Activated CD8-positive, alpha-beta memory T cell treated with anti-CD3 and anti-CD28 coated beads for 24 hours (primary cell): ENCODE measurements around the gene COMT.

Source experiments
- DNase-seq: peaks from one replicate; pipeline ENCODE4 v3.0.0-alpha.2; 2020

COMT gene

DNA sequence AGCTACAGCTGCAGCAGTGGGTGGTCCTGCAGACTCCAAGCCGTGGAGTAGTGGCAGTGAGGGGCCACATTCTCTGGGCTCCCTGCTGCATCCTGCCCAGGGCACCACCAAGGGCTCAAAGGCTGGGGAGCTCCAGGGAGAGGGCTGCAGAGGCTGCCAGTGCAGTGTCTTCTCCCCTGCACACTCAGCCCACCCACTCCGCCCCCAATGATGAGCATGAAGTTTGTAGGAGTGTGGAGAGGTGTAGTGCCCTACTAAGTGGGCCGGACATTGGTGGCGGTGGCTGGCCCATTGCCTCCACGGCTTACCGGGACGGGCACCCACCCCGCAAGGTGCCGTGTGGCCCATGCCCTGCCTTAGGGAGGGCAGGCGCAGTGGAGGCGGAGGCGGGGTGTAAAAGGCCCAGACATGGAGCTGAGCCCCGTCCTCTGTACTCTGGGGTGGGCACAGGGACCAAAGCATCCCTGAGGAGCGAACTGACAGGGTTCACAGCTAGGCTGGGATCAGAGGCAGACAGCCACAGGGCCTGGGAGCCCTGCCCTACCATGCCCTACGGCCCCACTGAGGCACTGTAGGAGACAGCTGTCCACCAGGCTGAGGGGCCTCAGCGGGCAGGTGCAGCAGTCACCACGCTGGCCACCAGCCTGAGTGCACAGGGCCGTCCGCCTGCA lies 56.1 kb downstream of the COMT start:
- no peak for DNase-seq

DNA sequence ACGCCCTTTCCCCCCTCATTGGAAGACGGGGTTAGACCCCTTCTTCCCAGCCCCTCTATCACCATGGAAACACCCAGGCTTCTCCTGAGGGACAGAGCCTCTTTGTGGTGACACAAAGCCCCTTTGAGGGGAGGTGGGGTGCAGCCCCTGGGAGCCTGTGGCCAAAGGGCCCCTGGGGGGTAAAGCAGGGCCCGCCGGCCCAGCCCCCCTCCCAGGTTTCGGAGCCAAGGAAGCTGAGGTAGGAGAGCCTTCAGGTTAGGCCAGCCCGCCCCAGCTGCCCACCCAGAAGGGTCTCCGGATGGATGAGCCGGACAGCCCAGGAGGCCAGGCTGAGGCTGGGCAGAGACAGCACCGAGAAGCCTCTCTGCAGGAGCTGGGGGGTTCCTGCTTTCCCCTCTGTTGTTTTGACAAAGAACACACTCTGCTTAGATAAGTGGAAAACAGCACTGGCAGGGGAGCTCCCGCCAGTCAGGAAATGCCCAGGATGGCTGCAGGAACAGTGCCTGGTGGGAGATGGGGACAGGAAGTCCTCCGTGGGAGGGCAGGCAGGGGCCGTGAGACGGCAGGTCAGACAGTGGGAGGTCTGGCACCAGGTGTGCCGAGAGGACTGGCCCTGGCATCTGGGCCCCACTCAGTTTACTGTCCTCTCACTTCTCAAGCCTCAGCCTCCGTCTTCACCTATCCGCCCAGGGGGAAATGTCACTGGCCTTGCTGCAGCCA lies 56.8 kb downstream of the COMT start:
- DNase-seq, result no peak

DNA sequence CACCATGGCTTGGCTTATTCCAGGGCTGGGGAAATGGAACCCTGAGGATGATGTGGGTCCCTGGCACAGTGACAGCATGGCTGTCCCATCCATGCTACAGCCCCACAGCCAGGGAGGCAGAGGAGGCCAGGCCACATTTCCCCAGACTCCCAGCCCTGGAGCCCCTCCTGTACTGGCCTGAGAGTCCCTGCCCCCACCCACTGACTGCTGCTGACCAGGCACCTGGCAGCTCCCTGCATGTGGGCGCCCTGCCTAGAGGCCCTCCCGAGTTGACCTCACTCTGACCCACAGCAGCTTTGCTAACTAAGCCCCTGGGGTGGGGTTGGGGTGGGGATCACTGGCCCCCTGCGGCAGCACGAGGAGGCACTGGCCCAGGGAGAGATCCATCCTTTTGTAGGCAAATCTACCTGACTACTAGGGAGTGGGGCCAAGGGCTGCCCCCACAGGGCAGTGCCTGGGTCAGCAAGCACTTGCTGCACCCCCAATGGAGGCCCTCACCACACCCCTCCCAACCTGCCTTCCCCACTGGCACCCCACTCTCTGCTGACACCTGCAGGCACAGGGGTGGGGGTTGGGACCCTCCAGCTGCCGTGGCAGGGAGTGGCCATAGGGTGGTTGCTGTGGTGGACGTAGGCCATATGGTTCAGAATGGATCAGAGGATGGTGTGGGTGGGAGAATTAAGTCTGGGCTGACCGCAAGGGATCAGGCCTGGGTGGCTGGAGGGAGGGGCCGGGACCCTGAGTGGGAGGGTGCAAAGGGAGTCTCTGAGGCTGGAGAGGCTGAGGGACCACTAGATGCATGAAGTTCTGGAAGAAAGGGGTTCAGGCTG lies 57.6 kb downstream of the COMT start:
- DNase-seq, result no peak

DNA sequence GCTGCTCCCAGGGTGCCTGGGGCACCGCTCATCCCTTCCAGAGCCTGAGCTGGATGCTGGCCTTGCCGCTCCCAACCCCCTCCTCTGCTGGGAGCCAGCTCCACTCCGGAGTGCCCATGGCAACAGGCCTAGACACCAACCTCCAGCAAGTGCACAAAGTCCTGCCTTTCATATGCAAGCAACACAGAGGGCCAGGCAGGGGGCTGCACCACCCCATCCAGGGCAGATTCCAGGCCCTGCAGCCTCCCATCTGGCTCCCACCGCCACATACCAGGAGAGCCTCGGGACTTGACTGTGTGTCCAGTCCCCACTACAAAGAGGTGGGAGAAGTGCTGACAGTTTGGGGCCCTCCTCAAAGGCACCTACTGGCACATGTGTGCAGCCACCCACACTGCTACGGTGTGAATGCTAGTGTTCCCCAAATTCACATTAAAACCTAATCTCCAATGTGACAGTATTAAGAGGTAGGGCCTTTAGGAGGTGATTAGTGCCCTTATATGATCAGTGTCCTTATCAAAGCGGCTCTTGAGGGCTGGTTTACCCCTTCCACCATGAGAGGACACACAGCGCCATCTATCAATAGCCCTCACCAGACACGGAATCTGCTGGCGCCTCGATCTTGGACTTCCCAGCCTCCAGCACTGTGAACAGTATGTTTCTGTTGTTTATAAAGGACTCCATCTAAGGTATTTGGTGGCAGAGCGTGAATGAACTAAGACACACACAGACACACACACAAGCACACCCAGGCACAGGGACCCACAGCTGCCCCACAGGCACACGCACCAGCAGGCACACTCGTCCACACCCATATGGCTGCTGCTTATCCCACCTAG lies 58.9 kb downstream of the COMT start:
- no peak for DNase-seq

DNA sequence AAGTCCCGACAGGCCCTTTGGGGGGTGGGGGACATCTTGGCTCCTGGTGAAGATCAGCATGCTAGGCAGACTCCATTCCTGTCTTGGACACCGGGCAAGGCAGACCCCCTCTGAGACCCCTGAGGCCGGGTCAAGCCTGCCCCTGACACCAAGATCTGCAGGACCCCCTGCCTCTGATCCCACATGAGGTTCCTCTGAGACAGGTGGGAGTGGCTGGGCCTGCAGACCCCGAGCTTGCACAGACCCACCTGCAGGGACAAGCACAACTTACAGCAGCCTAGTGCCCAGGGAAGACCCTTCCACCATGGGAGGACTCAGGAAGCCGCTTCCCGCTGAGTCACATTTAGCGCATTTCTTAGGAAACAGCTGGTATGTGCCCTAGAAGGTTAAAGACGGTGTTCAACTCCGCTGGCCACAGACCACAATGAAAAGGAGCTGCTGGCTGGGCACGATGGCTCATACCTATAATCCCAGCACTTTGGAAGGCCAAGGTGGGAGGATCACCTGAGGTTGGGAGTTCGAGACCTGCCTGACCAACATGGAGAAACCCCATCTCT lies 59.6 kb downstream of the COMT start:
- DNase-seq, result no peak

DNA sequence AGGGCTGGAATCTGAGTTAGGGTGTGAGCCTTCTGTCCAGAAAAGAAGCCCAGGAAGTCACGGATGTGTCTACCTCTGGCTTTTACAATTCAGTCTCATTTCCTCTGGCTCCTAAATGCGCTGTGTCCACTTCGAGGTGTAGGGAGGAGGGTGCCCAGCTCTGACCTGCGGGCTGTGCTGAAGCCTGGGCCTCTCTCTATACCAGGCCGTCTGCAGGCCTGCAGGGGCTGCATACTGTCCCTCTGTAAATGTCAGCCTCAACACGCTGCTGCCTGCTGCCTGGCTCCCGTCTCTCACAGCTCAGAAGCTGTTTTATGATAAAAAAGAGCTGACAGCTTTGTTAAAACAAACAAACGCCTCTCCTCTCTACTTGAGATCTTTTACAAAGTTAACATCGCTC lies 60.6 kb downstream of the COMT start:
- no peak for DNase-seq

DNA sequence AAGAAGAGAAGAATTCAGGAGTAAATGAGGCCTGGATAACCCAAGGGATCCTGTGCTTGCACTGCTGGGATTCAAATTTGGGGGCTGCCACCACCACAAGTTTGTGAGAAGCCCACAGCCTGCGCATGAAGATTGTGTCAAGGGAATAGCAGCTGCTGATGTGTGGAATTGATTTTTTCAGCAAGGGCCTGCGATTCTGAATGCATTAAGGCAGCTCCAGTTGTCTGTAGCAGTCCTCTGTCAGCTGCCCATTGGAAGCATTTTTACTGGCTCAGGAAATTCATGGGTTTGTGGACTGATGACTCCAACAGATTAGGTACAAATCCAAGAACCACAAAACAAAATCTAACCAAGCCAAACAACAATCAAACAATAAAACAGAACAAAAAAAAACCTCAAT lies 61.1 kb downstream of the COMT start:
- no peak for DNase-seq

DNA sequence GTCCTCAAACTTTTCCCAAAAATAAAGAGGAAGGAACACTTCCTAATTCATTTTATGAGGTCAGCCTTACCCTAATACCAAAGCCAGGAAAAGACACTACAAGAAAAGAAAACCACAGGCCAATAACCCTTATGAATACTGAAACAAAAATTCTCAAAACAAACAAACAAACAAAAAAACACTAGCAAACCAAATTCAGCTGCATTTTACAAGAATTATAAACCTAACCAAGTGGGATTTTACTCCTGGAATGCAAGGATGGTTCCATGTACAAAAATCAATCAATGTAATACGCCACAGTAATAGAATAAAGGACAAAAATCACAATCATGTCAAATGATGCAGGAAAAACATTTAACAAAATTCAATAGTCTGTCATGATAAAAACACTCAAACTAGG lies 61.7 kb downstream of the COMT start:
- no peak for DNase-seq

DNA sequence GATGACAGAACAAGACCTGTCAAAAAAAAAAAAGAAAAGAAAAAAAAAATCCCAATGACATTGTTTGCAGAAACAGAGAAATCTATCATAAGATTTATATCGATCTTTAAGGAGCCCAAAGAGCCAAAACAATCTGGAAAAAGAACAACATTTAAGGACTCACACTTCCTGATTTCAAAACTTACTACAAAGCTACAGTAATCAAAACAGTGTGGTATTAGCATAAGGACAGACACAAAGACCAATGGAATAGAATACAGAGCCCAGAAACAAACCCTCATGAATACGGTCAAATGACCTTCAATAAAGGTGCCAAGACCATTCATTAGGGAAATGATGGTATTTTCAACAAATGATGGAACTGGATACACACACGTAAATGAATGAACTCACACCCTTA lies 62.9 kb downstream of the COMT start:
- no peak for DNase-seq

DNA sequence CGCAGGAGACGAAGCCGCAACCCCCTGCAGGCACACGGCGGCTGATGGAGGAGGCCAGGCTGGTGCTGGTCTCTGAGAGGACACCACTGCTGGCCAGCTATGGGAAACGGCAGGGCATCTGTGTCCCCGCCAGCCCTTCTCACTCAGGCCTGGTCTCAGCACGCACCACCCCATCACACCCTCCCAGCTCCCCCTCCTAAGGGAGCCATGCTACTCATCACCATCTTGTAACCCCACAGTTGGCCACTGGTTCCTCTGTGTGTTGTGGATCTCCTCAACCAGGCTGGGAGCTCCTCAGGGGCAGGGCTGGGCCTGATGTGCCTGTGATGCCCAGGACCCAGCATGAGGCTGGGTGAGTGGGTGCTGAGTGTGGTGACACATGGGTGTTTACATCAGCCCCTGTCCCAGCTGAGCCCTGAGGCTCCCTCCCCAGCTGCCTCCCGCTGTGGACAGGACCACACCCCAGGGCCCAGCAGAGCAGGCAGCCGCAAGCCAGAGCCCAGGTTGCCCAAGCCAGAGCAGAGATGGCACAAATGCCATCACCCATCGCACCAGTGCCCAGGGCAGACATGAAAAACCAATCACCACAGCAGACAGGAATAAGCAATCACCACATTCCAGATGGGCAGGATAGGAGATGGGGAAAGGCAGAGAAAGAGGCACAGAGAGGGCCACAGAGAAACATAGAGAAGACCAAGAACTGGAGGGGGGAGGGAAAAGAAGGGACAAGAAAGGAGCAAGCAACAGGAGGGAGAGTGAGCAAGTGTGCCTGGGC lies 66.8 kb downstream of the COMT start:
- DNase-seq, result no peak

DNA sequence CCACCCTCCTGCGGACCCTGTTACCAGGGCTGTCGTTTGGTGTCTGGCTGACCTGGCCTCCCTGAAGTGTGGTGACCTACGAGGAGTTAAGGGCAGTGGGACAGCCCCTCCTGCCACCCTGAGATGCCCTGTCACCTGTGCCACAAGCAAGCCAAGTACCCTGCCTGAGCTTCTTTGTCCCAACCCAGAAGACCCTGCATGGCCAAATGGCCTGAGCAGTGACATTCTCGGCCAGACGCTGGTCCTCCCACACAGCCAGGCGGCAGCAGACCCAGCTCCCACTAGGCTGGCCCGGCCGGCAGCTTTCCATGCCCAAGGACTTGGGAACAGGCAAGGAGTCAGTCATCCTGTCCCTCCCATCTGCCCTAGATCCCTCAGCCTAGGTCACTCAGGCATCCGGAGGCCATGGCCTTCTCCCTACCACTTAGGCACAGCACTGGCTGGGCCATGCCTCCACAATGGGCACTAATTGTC lies 67.5 kb downstream of the COMT start:
- no peak for DNase-seq

DNA sequence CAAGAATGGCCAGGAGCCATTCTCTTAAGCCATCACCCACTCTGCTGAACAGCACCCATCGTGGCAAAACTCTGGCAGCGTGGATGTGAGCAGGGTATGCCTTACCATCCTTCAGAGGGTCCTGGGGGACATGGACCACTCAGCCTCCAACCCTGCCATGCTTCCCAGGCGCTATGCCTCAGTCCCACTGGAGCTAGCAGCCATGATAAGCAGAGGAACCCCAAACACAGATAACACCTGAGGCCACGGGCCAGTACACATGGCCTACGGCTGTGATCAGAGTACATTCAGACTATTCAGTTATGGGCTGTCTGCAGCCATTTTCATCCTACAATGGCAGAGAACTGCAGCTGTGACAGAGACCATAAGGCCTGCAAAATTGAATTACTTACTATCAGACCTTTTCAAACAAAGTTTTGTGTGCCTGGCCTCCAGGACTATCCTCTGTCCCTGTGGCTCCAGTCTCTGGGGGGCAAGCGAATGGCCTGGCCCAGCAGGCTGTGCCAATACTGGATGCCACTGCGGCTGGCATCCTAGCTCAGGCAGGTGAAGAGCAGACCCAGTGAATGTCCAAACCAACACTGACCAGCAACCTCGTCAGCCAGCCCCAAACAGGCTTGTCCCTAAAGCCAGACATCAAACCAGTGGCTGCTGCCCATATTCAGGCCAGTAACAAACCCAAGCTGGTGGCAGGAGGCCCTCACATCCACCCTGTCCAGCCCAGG lies 68.2 kb downstream of the COMT start:
- DNase-seq, result no peak

DNA sequence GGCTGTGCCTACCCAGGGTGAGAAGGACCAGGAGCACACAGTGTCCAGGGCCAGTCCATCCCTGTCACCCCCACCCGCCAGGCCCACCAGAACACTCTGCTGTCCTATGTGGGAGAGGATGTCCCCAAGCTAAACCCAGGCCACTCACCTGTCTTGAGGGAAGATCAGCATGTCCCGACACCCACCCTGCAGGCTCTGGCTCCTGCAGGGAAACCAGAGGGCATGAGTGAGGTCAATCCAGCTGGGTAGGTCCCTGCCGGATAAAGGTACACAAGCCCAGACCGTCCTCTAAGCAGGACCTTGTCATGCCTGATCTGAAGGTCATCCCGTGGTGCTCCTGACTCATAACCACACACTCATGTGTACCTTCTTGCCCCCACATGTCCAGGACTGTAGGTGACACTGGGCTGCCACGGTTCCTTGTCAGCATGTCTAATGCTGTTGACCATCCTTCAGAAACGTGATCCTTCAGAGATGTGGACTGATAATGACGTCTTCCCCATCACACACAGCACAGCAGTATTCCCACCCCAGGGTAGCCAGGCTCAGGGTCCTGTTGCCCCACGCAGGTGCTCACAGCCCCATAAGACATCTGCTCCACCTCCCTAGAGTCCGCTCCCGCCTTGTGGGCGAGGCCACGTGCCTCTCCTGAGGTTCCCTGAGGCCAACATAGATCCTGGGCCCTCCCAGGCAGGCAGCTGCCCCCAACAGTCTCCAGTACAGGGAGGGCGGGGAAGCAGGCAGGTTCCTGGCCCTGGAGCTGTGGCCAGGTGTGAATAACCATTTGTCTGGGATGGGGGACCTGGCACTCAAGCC lies 68.9 kb downstream of the COMT start:
- no peak for DNase-seq

DNA sequence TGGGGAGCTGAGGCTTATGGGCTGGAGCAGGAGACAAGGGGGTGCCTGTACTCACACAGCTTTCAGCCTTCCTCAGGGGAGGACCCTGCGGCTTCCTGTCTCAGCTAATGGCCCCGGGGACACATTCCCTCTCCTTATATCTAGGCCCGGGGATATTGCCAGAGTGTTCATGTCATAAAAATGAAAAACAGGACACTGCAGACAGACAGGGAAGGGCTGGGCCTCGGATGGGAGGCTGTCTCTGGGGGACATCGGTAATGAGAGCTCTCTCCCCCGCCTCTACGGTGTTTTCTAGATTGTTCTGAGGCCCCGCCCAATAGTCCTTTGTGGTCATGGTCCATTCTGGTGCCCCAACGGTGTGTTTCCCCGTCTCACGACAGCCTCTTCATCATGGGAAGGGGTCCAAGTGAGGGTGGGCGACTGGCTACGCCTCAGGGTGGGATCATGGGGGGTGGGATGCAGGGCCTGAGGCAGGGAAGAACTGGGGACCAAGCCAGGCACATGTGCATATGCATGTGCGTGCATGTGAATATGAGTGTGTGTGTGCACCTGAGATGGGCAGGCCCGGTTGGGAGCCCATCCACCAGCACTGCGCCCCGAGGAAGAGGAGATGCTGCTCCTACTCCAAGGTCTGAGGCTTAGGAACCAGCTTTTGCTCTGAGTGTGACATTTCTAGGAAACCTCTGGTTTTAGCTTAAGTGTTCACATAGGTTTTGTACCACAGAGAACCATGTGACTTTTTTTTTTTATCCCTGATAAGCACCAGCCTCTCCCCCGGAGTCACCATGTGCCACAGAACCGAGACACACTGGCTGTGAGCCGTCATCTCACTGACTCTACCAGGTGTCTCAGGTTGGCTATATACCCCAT lies 69.8 kb downstream of the COMT start:
- no peak for DNase-seq

DNA sequence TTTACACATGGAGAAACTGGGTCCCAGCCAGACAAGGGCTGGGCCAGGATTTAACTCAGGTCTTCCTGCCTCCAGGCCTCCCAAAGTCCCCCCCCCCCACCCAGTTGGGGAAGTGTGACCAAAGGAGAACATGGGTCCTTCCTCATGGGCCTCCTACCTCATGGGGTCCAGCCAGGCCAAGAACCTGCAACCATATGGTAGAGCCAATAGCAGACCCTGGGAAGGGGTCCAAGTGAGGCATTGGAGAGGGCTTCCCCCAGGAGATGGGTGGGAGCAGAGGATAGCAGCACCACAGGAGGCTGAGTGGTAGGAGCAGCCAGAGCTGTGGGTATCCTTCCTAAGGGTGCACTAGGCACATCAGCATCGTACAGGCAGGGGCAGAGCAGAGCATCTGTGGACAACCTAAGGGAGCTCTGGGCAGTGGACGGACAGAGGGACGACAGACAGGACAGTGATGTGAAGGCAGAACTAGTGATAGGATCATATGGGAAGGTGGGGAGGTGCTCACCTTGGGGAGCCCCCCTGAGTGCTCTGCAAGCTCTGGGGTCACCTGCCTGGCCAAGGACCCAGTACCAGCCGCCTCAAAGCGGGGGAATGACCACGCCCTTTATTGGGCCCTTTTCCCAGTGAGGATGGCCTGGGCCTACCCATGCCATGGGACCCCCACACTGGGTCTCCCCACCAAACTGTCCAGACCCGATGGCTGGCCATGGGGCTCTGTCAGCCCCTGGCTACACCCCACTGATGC lies 70.6 kb downstream of the COMT start:
- no peak for DNase-seq

DNA sequence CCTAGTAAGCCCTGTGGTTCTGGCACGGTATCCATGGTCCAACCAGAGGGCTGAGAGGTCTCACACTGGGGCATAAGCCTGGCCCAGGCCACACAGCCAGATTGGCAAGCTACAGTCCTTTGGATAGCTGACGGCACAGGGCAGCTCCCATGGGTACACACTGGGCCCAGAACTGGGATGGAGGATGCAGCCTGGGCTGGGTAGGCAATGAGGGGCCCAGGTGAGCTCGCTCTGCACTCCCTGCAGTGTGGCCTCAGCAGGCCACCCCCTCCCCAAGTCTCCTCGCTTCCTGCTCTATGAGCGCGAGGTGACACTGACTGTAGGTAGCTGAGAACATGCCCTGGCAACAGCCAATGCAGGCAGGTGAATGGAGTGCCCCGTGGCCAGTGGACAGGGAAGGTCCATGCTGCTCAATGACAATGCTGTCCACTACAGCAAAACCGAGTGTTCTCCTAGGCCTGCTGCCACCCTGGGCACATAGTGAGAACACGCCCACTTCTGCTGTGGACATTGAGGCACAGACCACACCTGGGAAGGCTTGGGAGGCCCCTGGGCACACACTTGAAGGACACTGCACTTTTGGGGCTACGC lies 71.3 kb downstream of the COMT start:
- DNase-seq, result no peak

DNA sequence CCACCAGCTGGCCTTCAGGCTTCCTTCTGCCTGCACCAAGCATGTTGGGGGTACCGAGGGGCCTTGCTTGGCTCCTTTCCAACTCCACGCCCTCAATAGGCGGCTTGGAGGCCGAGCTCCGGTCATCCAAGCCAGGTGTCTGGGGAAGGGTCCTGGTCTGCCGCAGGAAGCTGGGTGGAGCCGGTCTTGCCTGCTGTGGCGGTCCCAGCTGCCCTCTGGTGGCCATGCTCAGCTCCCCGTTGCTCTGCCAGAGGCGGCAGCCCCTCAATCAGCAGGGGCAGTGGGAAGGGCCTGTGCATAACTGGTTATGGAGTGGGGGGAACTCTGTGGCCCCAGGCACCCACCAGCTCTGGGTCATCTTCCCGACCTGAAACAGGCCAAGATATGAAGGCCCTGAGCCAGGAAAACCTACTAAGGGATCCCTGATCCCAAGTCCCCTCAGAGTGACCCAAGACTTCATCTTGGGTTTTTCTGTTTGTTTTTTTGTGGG lies 71.9 kb downstream of the COMT start:
- peak; percentile 76 for DNase-seq
